ENCODE measurements around the gene ZNF598. TPM values are rescaled to one million over a fixed set of nuclear protein-coding genes. Genes with fewer than 3 reads are reported as not detected.

Gene ZNF598
- total and polyA plus RNA-seq, 2 donors: 5.7 to 46.2 TPM

DNA sequence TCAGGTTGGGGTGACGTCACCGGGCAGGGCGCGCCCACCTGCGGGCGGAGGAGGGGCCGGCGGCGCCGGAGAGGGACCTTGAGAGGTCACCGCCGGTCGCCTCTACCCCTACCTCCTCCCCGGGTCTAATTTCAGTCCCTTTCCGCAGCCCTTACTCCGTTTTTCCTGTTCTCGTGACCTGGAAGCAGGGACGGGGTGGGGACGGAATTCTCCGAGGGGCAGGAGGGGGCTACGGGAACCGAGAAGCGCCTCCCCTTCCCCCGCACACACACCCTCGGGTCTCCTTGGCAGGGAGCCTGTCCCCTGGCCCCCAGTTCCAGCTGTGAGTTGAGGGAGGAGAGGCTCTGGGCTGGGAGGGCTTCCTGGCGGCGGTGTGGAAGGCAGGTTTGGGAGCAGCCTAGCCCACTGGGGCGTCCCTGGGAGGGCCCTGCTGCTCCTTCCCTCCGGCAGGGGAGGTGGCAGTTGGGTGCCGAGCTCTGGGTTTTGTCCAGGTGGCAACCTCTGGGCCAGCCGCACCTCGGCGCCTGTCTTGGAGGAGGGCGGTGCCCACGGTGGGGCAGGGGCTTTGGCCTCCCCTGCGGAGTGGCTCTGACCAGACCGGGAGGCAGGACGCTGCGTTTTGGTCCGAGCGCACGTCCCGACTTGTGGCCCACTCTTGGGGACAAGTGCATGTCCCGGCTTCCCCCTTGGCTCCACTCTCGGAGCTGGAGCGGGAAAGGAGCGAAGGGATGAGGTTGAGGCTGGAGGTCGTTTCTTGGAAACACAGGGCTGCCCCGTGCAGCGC is 19.1 kb downstream of the ZNF598 start:
- WGBS: 4% methylated on average over 50 of the region's 50 CpGs

DNA sequence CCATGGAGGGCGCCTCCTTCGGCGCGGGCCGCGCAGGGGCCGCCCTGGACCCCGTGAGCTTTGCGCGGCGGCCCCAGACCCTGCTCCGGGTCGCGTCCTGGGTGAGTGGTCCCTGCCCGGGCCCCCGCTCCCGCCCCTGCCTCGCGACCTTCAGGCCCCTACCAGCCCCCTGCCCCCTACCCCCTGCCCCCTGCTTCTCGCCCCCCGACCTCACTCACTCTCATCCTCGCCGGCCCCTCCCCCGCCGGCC is 19.6 kb downstream of the ZNF598 start:
- H3K27ac ChIP-seq (ENCODE audit: low read depth in 1 of 2, low read length in 1 of 2): no peak overlapping the region
- H3K27me3 ChIP-seq (ENCODE audit: control insufficient read depth in 2 of 2, insufficient read depth in 1 of 2, low read length in 1 of 2): peaks cover 46 to 66% of the 10 kb centered on the region in 2 donors
- 3% methylated on average over 25 of the region's 25 CpGs for WGBS
- peaks cover 8 to 9% of the 10 kb centered on the region in 2 donors for H3K36me3 ChIP-seq (ENCODE audit: control insufficient read depth in 2 of 2, insufficient read depth in 2 of 2, low read length in 1 of 2)
- DNase-seq (ENCODE audit: low read depth in 6 of 9, low spot score in 9 of 9): no peak
- H3K9me3 ChIP-seq (ENCODE audit: control insufficient read depth in 2 of 2, insufficient read depth in 1 of 2, low read length in 1 of 2): peaks cover 1 to 13% of the 10 kb centered on the region in 2 donors
- peak overlapping the region in 1 of 2 donors; percentile 38 for H3K4me3 ChIP-seq (ENCODE audit: low read length in 2 of 2)
- peaks cover 13 to 24% of the 10 kb centered on the region in 2 donors for H3K4me1 ChIP-seq (ENCODE audit: control insufficient read depth in 2 of 2, insufficient read depth in 2 of 2, low read length in 2 of 2)

More for the DNA sequence above, 19.1 kb downstream of the ZNF598 start:
- Histone ChIP-seq H3K9me3 (ENCODE audit: control insufficient read depth in 2 of 2, insufficient read depth in 1 of 2, low read length in 1 of 2) (peaks cover 1 to 13% of the 10 kb centered on the region in 2 donors), H3K4me1 (ENCODE audit: control insufficient read depth in 2 of 2, insufficient read depth in 2 of 2, low read length in 2 of 2) (peaks cover 13 to 19% of the 10 kb centered on the region in 2 donors), H3K27ac (ENCODE audit: low read depth in 1 of 2, low read length in 1 of 2) (no peak overlapping the region), H3K27me3 (ENCODE audit: control insufficient read depth in 2 of 2, insufficient read depth in 1 of 2, low read length in 1 of 2) (peaks cover 46 to 65% of the 10 kb centered on the region in 2 donors), H3K4me3 (ENCODE audit: low read length in 2 of 2) (peak overlapping the region in 1 of 2 donors; percentile 38), H3K36me3 (ENCODE audit: control insufficient read depth in 2 of 2, insufficient read depth in 2 of 2, low read length in 1 of 2) (peaks cover 8 to 9% of the 10 kb centered on the region in 2 donors)
- no peak for DNase-seq (ENCODE audit: low read depth in 6 of 9, low spot score in 9 of 9)

DNA sequence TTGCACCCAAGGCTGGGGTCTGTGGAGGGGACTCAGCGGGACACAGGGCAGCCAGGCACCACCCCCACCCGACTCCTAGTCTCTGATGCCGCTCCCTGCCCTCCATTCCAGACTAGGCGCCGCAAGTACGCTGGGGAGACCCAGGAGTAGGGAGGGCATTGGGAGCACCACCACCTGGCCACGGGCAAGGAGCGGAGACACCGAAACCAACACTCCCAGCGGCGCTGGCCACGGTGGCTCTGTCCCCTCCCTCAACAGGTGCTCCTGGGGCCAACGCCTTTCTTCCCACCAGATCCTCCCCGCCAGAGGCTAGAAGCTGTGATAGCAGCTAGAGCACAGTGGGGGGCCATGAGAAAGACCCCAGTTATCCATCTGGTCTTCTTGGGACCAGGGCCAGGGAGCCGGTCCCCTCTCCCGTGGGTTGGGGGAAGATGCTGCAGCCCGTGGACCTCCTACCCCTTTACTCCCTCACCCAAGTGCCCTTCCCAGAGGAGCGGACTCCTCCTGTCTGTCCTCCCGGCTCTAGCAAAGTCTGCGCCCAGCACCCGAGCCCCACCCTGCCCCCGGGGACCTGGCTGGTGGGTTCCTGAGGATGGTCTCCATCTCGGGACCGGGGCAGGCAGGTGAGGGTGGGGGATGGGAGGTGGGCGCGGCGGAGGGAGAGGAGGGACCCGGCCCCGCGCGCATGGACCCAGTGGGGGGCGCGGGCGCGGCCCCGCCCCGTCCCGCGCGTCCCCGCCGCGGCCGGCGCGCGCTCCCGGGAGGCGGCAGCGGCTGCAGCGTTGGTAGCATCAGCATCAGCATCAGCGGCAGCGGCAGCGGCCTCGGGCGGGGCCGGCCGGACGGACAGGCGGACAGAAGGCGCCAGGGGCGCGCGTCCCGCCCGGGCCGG is 20.2 kb downstream of the ZNF598 start, which contains the start of gene SYNGR3:
Gene SYNGR3, plus strand, starts transcription at position 762 of the 892 bp plus-strand sequence. CDS start 133 bp downstream, outside the sequence.
- DNase-seq (ENCODE audit: low read depth in 6 of 9, low spot score in 9 of 9): no peak
- H3K27ac ChIP-seq (ENCODE audit: low read depth in 1 of 2, low read length in 1 of 2): no peak within 1 kb of the TSS
- peaks cover 8 to 9% of the 10 kb centered on the region in 2 donors for H3K36me3 ChIP-seq (ENCODE audit: control insufficient read depth in 2 of 2, insufficient read depth in 2 of 2, low read length in 1 of 2)
- H3K9me3 ChIP-seq (ENCODE audit: control insufficient read depth in 2 of 2, insufficient read depth in 1 of 2, low read length in 1 of 2): peaks cover 1 to 13% of the 10 kb centered on the region in 2 donors
- 10% methylated on average over 67 of the region's 67 CpGs for whole genome bisulfite sequencing
- H3K27me3 ChIP-seq (ENCODE audit: control insufficient read depth in 2 of 2, insufficient read depth in 1 of 2, low read length in 1 of 2): peaks cover 46 to 72% of the 10 kb centered on the region in 2 donors
- H3K4me1 ChIP-seq (ENCODE audit: control insufficient read depth in 2 of 2, insufficient read depth in 2 of 2, low read length in 2 of 2): peaks cover 18 to 30% of the 10 kb centered on the region in 2 donors
- H3K4me3 ChIP-seq (ENCODE audit: low read length in 2 of 2): peak within 1 kb of the TSS in 1 of 2 donors; percentile 38

DNA sequence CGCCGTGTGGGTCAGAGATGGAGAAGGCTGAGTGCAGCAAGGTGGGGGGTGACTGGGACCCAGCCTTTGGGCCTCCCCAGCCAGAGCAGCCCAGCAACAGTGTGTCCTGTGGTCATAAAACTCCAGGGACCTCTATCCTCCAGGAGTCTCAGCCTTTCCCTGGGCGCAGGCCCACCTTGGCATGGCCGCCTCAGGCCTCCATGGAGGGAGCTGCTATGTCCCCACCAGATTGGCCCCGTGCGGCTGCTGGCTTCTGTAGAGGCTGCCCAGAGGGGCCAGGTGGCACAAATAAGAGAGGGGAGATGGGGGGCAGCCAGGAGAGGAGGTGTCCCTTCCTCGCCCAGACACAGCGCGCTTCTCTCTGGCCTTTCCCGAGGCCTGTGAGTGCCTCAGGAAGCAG is 22.4 kb downstream of the ZNF598 start:
- H3K4me1 ChIP-seq (ENCODE audit: control insufficient read depth in 2 of 2, insufficient read depth in 2 of 2, low read length in 2 of 2): peaks cover 20 to 39% of the 10 kb centered on the region in 2 donors
- 98% methylated on average over 10 of the region's 10 CpGs for WGBS

DNA sequence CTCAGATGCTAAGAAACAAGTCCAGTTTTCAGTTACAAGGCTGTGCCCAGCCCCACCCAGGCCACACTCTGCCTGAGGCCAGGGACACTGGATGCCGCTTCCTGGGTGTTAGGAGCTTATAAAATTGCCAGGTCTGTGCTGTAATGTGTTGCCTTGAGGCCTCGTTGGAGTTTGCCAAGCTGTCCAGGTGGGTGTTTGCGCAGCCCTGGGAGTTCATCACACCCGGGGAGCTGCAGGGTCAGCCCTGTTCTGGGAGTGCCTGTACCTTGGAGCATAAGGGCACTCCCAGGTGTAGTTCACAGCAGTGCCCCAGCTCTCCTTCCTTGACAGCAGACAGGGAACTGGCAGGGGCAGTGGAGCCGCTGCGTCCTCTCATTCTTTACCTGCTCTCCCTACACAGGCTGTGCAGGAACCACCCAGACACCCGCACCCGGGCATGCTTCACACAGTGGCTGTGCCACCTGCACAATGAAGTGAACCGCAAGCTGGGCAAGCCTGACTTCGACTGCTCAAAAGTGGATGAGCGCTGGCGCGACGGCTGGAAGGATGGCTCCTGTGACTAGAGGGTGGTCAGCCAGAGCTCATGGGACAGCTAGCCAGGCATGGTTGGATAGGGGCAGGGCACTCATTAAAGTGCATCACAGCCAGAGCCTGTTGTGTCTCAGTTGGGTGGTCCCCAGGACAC is 24.0 kb downstream of the ZNF598 start:
- Histone ChIP-seq H3K27me3 (ENCODE audit: control insufficient read depth in 2 of 2, insufficient read depth in 1 of 2, low read length in 1 of 2) (peaks cover 61 to 76% of the 10 kb centered on the region in 2 donors), H3K36me3 (ENCODE audit: control insufficient read depth in 2 of 2, insufficient read depth in 2 of 2, low read length in 1 of 2) (peaks cover 8 to 9% of the 10 kb centered on the region in 2 donors), H3K4me1 (ENCODE audit: control insufficient read depth in 2 of 2, insufficient read depth in 2 of 2, low read length in 2 of 2) (peaks cover 15 to 28% of the 10 kb centered on the region in 2 donors), H3K4me3 (ENCODE audit: low read length in 2 of 2) (no peak overlapping the region), H3K9me3 (ENCODE audit: control insufficient read depth in 2 of 2, insufficient read depth in 1 of 2, low read length in 1 of 2) (peaks cover 0 to 26% of the 10 kb centered on the region in 2 donors), H3K27ac (ENCODE audit: low read depth in 1 of 2, low read length in 1 of 2) (no peak overlapping the region)
- WGBS: 98% methylated on average over 14 of the region's 14 CpGs
- no peak for DNase-seq (ENCODE audit: low read depth in 6 of 9, low spot score in 9 of 9)

More for the DNA sequence above, 22.4 kb downstream of the ZNF598 start:
- H3K9me3 ChIP-seq (ENCODE audit: control insufficient read depth in 2 of 2, insufficient read depth in 1 of 2, low read length in 1 of 2): peaks cover 0 to 16% of the 10 kb centered on the region in 2 donors
- no peak overlapping the region for H3K4me3 ChIP-seq (ENCODE audit: low read length in 2 of 2)
- peaks cover 8 to 9% of the 10 kb centered on the region in 2 donors for H3K36me3 ChIP-seq (ENCODE audit: control insufficient read depth in 2 of 2, insufficient read depth in 2 of 2, low read length in 1 of 2)
- peaks cover 58 to 74% of the 10 kb centered on the region in 2 donors for H3K27me3 ChIP-seq (ENCODE audit: control insufficient read depth in 2 of 2, insufficient read depth in 1 of 2, low read length in 1 of 2)
- no peak for DNase-seq (ENCODE audit: low read depth in 6 of 9, low spot score in 9 of 9)
- H3K27ac ChIP-seq (ENCODE audit: low read depth in 1 of 2, low read length in 1 of 2): no peak overlapping the region

DNA sequence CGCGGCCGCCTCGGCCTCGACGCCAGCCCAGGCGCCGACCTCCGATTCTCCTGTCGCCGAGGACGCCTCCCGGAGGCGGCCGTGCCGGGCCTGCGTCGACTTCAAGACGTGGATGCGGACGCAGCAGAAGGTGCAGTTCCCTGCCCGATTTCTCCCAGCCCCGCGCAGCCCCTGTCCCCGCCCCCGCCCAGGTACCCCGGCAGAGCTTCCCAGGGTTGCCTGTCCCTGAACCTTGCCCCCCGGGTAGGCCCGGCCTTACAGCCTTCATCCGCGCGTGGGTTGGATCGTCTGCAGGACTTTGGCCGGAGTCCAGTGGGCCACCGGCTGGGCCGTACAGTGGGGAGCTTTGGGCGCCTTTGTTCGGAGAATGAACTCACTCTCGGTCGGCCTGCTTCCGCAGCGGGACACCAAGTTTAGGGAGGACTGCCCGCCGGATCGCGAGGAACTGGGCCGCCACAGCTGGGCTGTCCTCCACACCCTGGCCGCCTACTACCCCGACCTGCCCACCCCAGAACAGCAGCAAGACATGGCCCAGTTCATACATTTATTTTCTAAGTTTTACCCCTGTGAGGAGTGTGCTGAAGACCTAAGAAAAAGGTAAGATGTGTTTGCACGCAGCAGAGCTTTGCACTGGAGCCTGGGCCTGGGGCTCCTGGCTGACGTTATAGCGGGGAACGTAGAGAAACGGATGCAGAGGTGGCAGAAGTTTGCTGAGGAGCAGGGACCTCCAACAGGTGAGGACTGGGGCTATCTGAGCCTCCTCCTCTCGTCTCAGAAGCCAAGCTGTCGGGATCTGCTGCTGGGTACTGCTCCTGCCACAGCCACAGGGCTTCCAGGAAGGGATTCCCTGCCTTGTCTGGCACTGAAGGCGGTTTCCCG is 25.0 kb downstream of the ZNF598 start:
- H3K27ac ChIP-seq (ENCODE audit: low read depth in 1 of 2, low read length in 1 of 2): peak overlapping the region in 1 of 2 donors; percentile 54
- H3K4me3 ChIP-seq (ENCODE audit: low read length in 2 of 2): peak overlapping the region; percentile 47 to 80
- peaks cover 61 to 78% of the 10 kb centered on the region in 2 donors for H3K27me3 ChIP-seq (ENCODE audit: control insufficient read depth in 2 of 2, insufficient read depth in 1 of 2, low read length in 1 of 2)
- peak in 1 of 9 donors; percentile 20 for DNase-seq (ENCODE audit: low read depth in 6 of 9, low spot score in 9 of 9)
- peaks cover 0 to 34% of the 10 kb centered on the region in 2 donors for H3K9me3 ChIP-seq (ENCODE audit: control insufficient read depth in 2 of 2, insufficient read depth in 1 of 2, low read length in 1 of 2)
- peaks cover 8 to 9% of the 10 kb centered on the region in 2 donors for H3K36me3 ChIP-seq (ENCODE audit: control insufficient read depth in 2 of 2, insufficient read depth in 2 of 2, low read length in 1 of 2)
- 18% methylated on average over 58 of the region's 58 CpGs for WGBS
- peaks cover 10 to 25% of the 10 kb centered on the region in 2 donors for H3K4me1 ChIP-seq (ENCODE audit: control insufficient read depth in 2 of 2, insufficient read depth in 2 of 2, low read length in 2 of 2)

DNA sequence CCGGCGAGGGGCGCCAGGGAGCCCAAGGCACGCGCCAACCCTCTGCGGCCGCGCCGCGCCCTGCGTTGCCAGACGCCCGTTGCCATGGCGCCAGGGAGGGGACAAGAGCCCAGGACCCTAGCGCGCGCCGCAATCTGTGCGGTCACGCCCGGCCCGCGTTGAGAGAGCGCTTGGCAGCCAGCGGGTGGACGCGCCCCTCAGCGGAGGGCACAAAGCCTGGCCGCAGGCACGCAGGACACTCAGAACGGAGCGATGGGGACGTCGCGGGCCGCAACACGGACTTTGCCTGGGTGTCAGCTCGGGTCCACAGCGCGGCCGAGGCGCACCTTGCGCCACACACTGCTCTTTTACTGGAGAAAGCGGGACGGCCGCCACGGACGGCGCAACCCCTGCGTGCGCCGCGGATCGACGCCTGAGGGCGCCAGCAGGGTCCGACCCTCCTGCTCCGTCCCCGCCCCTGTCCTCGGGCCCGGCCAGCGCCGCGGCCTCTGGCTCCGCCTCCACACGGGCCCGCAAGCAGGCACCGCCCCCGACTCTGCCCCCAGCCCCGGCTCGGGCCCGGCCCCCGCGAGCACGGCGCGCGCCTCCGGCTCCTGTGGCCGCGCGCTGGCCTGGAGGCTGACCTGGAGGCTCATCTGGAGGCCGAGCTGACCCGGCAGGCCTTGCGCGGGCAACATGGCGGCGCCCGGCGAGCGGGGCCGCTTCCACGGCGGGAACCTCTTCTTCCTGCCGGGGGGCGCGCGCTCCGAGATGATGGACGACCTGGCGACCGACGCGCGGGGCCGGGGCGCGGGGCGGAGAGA is 25.9 kb downstream of the ZNF598 start, which contains the start of gene GFER:
Gene GFER, plus strand, starts transcription at position 650 of the 803 bp plus-strand sequence. Its CDS starts 26 bp downstream, at position 676.
- peak within 1 kb of the TSS; percentile 47 to 80 for H3K4me3 ChIP-seq (ENCODE audit: low read length in 2 of 2)
- H3K27ac ChIP-seq (ENCODE audit: low read depth in 1 of 2, low read length in 1 of 2): peak within 1 kb of the TSS in 1 of 2 donors; percentile 54
- H3K4me1 ChIP-seq (ENCODE audit: control insufficient read depth in 2 of 2, insufficient read depth in 2 of 2, low read length in 2 of 2): peaks cover 10 to 22% of the 10 kb centered on the region in 2 donors
- peaks cover 10% of the 10 kb centered on the region in 2 donors for H3K36me3 ChIP-seq (ENCODE audit: control insufficient read depth in 2 of 2, insufficient read depth in 2 of 2, low read length in 1 of 2)
- DNase-seq (ENCODE audit: low read depth in 6 of 9, low spot score in 9 of 9): peak in 2 of 9 donors; percentile 41 to 64
- peaks cover 2 to 26% of the 10 kb centered on the region in 2 donors for H3K9me3 ChIP-seq (ENCODE audit: control insufficient read depth in 2 of 2, insufficient read depth in 1 of 2, low read length in 1 of 2)
- under 1% methylated on average over 109 of the region's 109 CpGs for WGBS
- H3K27me3 ChIP-seq (ENCODE audit: control insufficient read depth in 2 of 2, insufficient read depth in 1 of 2, low read length in 1 of 2): peaks cover 61 to 78% of the 10 kb centered on the region in 2 donors
